Measurements from ENCODE around the gene NFATC2.

NFATC2 gene

DNA sequence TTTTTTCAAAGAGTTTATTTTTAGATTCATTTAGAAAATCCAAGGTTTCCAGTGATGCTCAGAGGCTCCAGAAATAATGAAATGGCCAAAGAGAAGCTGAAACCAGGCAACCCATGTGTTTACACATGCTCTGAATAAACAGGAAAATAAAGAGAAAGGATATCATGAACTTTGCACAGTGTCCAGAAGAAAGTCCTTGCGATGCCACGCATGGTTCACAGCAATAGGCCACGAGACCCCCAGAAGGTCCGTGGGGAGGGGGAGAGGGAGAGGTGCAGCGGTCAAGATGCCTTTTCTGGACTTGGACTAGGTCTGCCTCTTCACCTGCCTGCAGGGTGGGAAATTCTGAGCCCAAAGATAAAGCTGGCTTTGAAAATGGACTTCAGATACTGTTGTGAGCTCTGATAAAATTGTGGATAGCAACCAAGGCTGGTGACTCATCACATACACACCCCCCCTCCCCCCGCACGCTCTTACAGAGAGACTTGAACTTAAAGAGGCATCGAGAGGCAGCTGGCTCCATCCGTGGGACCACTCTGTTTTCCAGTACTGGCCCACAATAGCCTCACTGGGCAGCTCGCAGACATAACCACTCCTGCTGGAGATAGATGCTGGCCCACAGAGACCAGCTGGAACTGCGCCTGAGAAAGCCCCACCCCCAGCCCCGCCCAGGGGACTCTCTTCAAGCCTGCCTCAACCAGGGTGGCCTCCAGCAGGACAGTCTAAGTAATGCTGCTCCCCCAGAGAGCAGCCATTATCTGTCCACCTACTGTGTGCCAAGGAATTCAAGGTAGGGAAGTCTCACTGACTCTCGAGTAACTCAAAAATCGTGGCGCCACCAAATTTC lies 21.2 kb upstream of the NFATC2 start:
- peaks cover 11% of the 10 kb centered on the region for H3K4me1 Mint-ChIP-seq
- no peak overlapping the region for H3K4me3 Mint-ChIP-seq
- H3K27ac Mint-ChIP-seq (ENCODE audit: low read depth): no peak overlapping the region
- ATAC-seq (replicated peaks; ENCODE audit: extremely low read depth, poor library complexity, severe bottlenecking): no peak
- peaks cover 47% of the 10 kb centered on the region for H3K27me3 Mint-ChIP-seq
- H3K36me3 Mint-ChIP-seq (ENCODE audit: insufficient read depth): no peaks in the 10 kb centered on the region
- no peak for DNase-seq (ENCODE audit: low spot score in 2 of 2)
- H3K9me3 Mint-ChIP-seq: no peaks in the 10 kb centered on the region

DNA sequence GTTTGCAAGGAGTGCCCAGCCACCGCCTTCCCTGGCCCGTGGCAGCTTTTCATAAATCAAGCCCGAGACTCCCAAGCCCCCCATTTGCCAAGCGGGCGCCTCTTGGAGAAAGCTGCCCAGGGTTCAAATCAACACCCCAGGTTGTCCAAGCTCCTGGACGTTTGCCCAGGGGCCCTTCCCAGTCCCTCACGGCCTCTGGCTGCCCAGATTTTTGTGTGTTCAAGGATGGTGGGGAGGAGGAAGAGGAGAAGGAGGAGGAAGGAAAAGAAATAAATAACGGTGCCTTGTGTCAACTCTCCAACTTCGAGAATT lies 20.6 kb upstream of the NFATC2 start:
- Mint-ChIP-seq H3K27me3 (peaks cover 47% of the 10 kb centered on the region), H3K4me1 (peaks cover 11% of the 10 kb centered on the region), H3K36me3 (ENCODE audit: insufficient read depth) (no peaks in the 10 kb centered on the region), H3K9me3 (no peaks in the 10 kb centered on the region), H3K4me3 (peak overlapping the region; percentile 68), H3K27ac (ENCODE audit: low read depth) (no peak overlapping the region)
- no peak for ATAC-seq (replicated peaks; ENCODE audit: extremely low read depth, poor library complexity, severe bottlenecking)
- DNase-seq (ENCODE audit: low spot score in 2 of 2): no peak

DNA sequence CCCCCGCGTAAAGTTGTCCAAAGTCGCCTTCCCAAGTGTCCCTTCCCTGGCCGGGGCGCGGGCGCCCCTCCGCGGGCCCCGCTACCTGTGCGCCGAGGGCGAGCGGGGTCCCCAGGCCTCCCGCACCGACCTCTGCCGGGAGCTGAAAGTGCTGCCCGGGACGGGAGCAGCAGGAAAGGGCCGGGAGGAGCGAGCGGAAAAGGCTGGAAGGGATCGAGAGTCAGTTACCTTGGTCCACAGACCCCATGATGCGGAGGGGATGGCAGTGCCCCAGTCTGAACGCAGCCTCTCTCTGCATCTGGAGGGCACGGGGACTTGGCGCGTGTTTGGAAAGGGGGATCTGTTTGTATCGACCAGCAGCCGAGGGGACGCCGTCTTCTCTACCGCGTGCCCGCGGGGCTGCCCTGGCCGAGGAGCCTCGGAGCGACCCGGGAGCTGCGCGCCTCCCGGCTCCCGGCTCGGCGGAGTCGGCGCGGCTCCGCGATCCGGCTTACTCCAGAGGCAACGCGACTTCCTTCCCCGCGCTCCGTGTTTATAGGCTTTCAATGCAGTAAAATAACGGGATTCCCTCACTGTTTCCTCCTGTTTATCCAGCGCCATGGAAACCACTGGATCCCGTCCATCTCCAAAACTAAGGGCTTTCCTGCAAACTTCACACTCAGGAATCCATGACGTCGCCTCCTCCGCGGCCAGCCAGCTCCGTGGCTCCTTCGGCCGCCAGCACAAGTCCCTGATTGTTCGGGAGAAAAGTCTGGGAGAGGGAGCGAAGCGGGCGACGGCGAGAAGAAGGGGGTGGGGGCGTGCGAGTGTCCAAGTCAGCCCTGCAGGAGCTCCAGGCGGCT lies 20.0 kb upstream of the NFATC2 start:
- H3K9me3 Mint-ChIP-seq: no peaks in the 10 kb centered on the region

DNA sequence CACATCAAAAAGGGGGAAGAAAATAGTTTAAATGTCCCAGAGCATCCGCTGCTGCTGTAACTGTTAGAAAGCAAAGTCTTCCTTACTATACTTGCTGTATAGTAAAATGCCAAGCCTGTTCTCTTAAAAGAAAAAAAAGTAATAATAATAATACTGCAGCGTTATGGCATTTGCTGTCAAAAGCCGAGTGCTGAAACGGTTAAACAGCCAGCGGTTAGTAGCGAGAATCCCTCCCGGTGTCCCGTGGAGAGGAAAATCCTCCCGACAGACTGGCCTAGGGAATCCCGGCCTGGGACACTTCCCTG lies 19.5 kb upstream of the NFATC2 start:
- no peak for DNase-seq (ENCODE audit: low spot score in 2 of 2)
- peaks cover 47% of the 10 kb centered on the region for H3K27me3 Mint-ChIP-seq
- H3K36me3 Mint-ChIP-seq (ENCODE audit: insufficient read depth): no peaks in the 10 kb centered on the region
- no peak overlapping the region for H3K27ac Mint-ChIP-seq (ENCODE audit: low read depth)
- H3K4me1 Mint-ChIP-seq: peaks cover 11% of the 10 kb centered on the region
- H3K4me3 Mint-ChIP-seq: peak overlapping the region; percentile 68
- no peak for ATAC-seq (replicated peaks; ENCODE audit: extremely low read depth, poor library complexity, severe bottlenecking)
- no peaks in the 10 kb centered on the region for H3K9me3 Mint-ChIP-seq

More for the DNA sequence above, 20.0 kb upstream of the NFATC2 start:
- H3K36me3 Mint-ChIP-seq (ENCODE audit: insufficient read depth): no peaks in the 10 kb centered on the region
- H3K27me3 Mint-ChIP-seq: peaks cover 47% of the 10 kb centered on the region
- peak overlapping the region; percentile 68 for H3K4me3 Mint-ChIP-seq
- ATAC-seq (replicated peaks; ENCODE audit: extremely low read depth, poor library complexity, severe bottlenecking) (peak; percentile 56), DNase-seq (ENCODE audit: low spot score in 2 of 2) (no peak)
- H3K27ac Mint-ChIP-seq (ENCODE audit: low read depth): no peak overlapping the region
- H3K4me1 Mint-ChIP-seq: peaks cover 11% of the 10 kb centered on the region

DNA sequence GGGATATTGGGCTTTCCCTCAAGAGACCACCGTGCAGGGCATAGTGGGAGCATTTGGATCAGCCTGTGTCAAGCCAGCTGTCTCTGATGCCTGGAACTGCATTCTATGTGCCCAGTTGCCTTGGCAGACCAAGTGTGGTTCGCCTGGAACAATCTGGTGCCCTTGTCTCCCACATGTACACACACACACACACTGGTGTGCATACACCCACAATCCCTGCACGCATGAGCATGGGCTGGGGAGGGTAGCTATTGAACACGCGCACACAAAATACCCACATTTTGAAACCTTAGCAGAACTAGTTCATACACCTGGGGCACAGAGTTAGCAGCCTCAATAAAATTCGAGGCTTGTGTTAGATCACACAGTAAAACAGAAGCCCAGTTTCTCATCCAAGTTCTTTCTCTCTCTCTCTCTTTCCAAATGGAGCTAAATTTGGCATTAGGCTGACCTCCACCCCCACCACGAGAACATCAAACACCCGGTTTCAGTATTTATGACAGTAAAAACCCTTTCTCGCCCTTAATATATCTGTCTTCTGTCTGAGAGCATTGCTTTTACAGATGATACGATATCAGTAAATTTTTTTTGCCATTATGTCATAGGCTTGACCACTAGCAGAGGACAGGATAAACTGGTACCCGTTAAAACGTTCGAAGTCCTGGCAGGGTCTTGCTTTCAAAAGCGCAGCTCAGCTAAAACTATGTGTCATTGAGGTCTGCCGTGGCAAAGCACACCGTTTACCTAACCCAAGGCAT lies 18.2 kb upstream of the NFATC2 start:
- Mint-ChIP-seq H3K4me3 (peak overlapping the region; percentile 68), H3K36me3 (ENCODE audit: insufficient read depth) (no peaks in the 10 kb centered on the region), H3K27ac (ENCODE audit: low read depth) (no peak overlapping the region), H3K27me3 (peaks cover 47% of the 10 kb centered on the region), H3K9me3 (no peaks in the 10 kb centered on the region), H3K4me1 (peaks cover 12% of the 10 kb centered on the region)
- DNase-seq (ENCODE audit: low spot score in 2 of 2) (no peak), ATAC-seq (replicated peaks; ENCODE audit: extremely low read depth, poor library complexity, severe bottlenecking) (no peak)

DNA sequence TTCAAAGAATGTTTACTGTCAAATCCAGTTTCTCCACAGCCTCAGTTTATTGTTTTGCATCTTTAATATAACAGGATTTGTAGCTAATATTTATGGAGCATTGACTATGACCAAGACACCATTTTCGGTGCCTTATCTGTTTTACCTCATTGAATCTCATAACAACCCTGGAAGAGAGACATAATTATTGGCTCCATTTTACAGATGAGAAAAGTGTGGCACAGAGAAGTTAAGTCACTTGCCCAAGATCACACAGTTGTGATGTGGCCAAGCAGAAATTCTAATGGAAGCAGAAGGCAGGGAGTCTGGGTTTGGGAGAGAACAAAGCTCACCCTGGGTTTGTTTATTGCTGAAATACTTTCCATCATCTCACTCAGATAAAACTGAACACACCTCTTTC lies 17.5 kb upstream of the NFATC2 start:
- Mint-ChIP-seq H3K9me3 (no peaks in the 10 kb centered on the region), H3K4me1 (peaks cover 17% of the 10 kb centered on the region), H3K4me3 (no peak overlapping the region), H3K36me3 (ENCODE audit: insufficient read depth) (no peaks in the 10 kb centered on the region), H3K27ac (ENCODE audit: low read depth) (no peak overlapping the region), H3K27me3 (peaks cover 47% of the 10 kb centered on the region)
- ATAC-seq (replicated peaks; ENCODE audit: extremely low read depth, poor library complexity, severe bottlenecking): no peak
- no peak for DNase-seq (ENCODE audit: low spot score in 2 of 2)

DNA sequence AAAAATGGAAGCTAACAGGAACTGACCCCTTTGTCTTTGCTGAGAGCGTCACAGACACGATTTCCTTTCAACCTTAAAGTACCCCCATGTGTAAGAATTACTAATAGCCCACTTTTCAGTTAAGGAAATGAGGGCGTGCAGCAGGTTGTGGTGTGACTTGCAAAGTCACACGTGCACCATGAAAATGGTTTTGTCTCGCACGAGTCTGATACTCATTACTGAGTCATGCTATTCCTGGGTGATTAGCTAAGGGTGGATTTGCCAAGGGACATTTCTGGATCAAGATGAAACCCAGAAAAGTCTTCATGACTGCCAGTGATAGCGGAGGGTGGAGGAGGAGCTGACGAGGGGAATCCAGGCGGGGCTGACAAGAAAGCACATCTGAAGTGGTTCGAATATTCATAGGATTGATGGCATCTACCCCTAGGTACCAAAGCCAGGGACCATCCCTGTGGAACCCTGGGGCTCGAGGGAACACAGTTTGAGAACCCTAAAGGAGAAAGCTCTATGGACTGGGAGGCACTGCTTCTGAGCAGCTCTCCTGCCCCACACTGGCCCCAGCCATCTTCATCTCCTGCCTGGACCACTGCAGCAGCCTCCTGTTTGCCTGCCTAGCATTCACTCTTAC lies 12.1 kb upstream of the NFATC2 start:
- H3K36me3 Mint-ChIP-seq (ENCODE audit: insufficient read depth): peaks cover 5% of the 10 kb centered on the region
- H3K4me1 Mint-ChIP-seq: peaks cover 20% of the 10 kb centered on the region
- H3K4me3 Mint-ChIP-seq: peak overlapping the region; percentile 42
- peak in 1 of 2 donors; percentile 51 for DNase-seq (ENCODE audit: low spot score in 2 of 2)
- ATAC-seq (replicated peaks; ENCODE audit: extremely low read depth, poor library complexity, severe bottlenecking): peak; percentile 96
- H3K27ac Mint-ChIP-seq (ENCODE audit: low read depth): peak overlapping the region; percentile 90
- H3K27me3 Mint-ChIP-seq: peaks cover 6% of the 10 kb centered on the region
- H3K9me3 Mint-ChIP-seq: no peaks in the 10 kb centered on the region

DNA sequence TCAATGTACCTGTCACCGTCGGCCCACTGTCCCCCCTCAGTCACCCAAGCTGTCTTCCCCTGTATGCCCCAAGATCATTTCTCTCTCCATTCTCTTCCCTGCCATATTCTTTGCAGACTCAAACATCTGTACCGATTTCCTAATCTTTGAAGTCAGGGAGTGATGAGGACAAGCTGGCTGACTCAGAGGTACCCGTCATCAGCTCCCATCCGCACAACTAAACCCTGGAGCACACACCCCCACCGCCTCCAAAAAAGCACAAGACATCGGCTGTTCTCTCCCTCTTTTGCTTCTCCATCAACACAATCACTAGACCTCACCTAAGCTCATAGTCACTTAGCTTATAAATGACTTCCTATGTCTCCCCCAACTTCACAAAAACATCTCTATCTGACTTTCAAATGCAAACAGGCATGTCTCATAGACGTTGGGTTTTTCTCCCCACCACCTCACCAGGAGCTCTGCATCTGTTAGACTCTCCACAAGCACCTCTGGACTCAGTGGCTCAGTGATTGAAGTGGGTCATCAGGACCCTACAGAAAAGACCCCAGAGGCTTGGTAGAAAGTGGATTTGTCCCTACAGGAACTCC lies 11.5 kb upstream of the NFATC2 start:
- Mint-ChIP-seq H3K27me3 (no peaks in the 10 kb centered on the region), H3K36me3 (ENCODE audit: insufficient read depth) (peaks cover 5% of the 10 kb centered on the region), H3K27ac (ENCODE audit: low read depth) (peak overlapping the region; percentile 90), H3K9me3 (no peaks in the 10 kb centered on the region), H3K4me1 (peaks cover 20% of the 10 kb centered on the region), H3K4me3 (no peak overlapping the region)
- DNase-seq (ENCODE audit: low spot score in 2 of 2) (no peak), ATAC-seq (replicated peaks; ENCODE audit: extremely low read depth, poor library complexity, severe bottlenecking) (peak; percentile 52)

DNA sequence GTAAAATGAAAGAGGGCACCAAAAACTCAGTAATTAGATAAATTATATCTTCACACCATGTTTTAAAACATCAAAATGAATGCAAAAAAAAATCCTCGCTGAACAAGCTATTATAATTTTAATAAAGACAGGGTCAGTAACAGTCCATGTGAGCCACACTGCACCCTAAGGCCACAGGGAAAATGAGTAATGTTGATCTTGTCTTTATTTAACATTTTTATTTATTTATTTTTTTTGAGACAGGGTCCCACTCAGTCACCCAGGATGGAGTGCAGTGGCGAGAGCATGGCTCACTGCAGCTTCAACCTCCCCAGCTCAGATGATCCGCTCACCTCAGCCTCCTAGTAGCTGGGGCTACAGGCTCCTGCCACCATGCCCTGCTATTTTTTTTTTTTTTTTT lies 8.7 kb upstream of the NFATC2 start:
- no peaks in the 10 kb centered on the region for H3K27me3 Mint-ChIP-seq
- H3K4me1 Mint-ChIP-seq: peaks cover 26% of the 10 kb centered on the region
- DNase-seq (ENCODE audit: low spot score in 2 of 2) (no peak), ATAC-seq (replicated peaks; ENCODE audit: extremely low read depth, poor library complexity, severe bottlenecking) (no peak)
- H3K36me3 Mint-ChIP-seq (ENCODE audit: insufficient read depth): peaks cover 5% of the 10 kb centered on the region
- H3K4me3 Mint-ChIP-seq: no peak overlapping the region
- H3K27ac Mint-ChIP-seq (ENCODE audit: low read depth): no peak overlapping the region
- H3K9me3 Mint-ChIP-seq: no peaks in the 10 kb centered on the region

DNA sequence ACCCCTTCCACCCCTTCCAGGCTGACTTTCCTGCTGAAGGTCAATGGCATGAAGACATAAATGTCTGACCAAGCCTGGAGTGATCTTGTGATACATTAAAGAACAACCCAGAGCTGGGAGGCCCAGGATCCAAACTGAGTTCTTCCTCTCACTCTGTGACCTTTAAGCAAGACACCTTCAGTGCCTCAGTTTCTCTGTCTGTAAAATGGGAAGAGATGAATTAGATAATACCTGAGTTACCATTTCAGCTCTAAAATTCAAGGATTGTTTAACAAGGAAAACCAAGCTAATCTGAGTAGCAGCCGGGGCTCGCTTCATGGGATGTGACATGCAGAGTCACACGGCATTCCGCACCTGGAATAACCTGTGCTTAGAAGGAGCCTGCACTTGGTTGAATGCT lies 7.0 kb upstream of the NFATC2 start:
- no peak for ATAC-seq (replicated peaks; ENCODE audit: extremely low read depth, poor library complexity, severe bottlenecking)
- Mint-ChIP-seq H3K4me3 (no peak overlapping the region), H3K9me3 (no peaks in the 10 kb centered on the region)

DNA sequence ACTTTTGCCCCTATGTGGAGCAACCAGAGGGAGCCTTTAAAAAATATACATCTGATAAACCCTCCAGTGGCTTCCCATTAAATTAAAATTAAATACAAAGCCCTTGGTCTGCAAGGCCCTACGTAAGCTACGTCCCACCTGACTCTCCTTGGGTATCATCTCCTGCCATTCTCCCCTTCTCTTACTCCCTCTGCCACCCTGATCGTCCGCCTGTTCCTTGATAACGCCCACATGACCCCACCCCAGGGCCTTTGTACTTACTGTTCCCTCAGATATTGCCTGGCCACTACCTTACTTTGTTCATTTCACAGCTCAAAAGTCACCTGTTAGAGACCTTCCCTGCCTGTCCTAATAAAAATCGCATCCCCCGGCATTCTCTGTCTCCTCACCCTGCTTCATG lies 5.4 kb upstream of the NFATC2 start:
- peaks cover 11% of the 10 kb centered on the region for H3K4me1 Mint-ChIP-seq
- no peak overlapping the region for H3K4me3 Mint-ChIP-seq
- H3K36me3 Mint-ChIP-seq (ENCODE audit: insufficient read depth): peaks cover 4% of the 10 kb centered on the region
- no peaks in the 10 kb centered on the region for H3K27me3 Mint-ChIP-seq
- ATAC-seq (replicated peaks; ENCODE audit: extremely low read depth, poor library complexity, severe bottlenecking) (no peak), DNase-seq (ENCODE audit: low spot score in 2 of 2) (no peak)
- no peak overlapping the region for H3K27ac Mint-ChIP-seq (ENCODE audit: low read depth)
- no peaks in the 10 kb centered on the region for H3K9me3 Mint-ChIP-seq

More for the DNA sequence above, 7.0 kb upstream of the NFATC2 start:
- no peak overlapping the region for H3K27ac Mint-ChIP-seq (ENCODE audit: low read depth)
- DNase-seq (ENCODE audit: low spot score in 2 of 2): no peak
- no peaks in the 10 kb centered on the region for H3K27me3 Mint-ChIP-seq
- H3K4me1 Mint-ChIP-seq: peaks cover 14% of the 10 kb centered on the region
- H3K36me3 Mint-ChIP-seq (ENCODE audit: insufficient read depth): peaks cover 3% of the 10 kb centered on the region

DNA sequence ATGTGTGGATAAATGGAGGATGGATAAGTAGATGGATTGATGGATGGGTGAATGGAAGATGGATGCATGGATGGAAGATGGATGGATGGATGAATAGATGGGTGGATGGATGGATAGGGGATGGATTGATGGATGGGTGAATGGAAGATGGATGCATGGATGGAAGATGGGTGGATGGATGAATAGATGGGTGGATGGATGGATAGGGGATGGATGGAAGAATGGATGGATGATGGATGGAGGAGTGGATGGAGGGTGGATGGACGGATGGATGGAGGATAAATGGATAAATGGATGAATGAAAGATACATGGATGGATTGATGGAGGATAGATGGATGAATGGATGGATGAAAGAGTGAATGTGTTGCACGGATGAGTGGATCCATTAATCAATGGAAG lies 3.0 kb upstream of the NFATC2 start:
- Mint-ChIP-seq H3K4me3 (no peak overlapping the region), H3K9me3 (no peaks in the 10 kb centered on the region), H3K36me3 (ENCODE audit: insufficient read depth) (peaks cover 22% of the 10 kb centered on the region), H3K4me1 (peaks cover 29% of the 10 kb centered on the region), H3K27me3 (no peaks in the 10 kb centered on the region), H3K27ac (ENCODE audit: low read depth) (no peak overlapping the region)
- ATAC-seq (replicated peaks; ENCODE audit: extremely low read depth, poor library complexity, severe bottlenecking) (no peak), DNase-seq (ENCODE audit: low spot score in 2 of 2) (no peak)
